Keratinocyte (primary cell): ENCODE results near the gene TCFL5. TPM values are rescaled to one million over a fixed set of nuclear protein-coding genes. Genes with fewer than 3 reads are reported as not detected.

ENCODE experiments used
- DNase-seq: peaks from one replicate; pipeline ENCODE4 v3.0.0-alpha.2; 2011; ENCODE audit warnings: low read depth, missing footprints, low spot score
- FAIRE-seq: peaks from 2 replicates; lab custom pipeline; 2011; peaks lifted over from hg19 to GRCh38; lab: Jason Lieb, UNC
- H2AFZ ChIP-seq: 2 replicates; pipeline ENCODE4 v1.6.0; 2012; ENCODE audit warnings: low read length, control low read depth, inconsistent platforms; ENCODE audit not compliant: control insufficient read depth
- H3K27ac ChIP-seq: 2 replicates; pipeline ENCODE4 v1.5.1; 2011; ENCODE audit warnings: low read length; ENCODE audit not compliant: control insufficient read depth, insufficient read depth
- H3K27me3 ChIP-seq: 3 replicates; pipeline ENCODE4 v1.6.0; 2011; ENCODE audit warnings: low read length; ENCODE audit not compliant: control insufficient read depth, insufficient read depth; ENCODE audit errors: extremely low read depth
- H3K36me3 ChIP-seq, 2 experiments: 2 replicates in 1 of 2; 3 replicates in 1 of 2; pipeline ENCODE4 v1.5.1; 2011; ENCODE audit warnings: low read length in 2 of 2, mild to moderate bottlenecking in 1 of 2; ENCODE audit not compliant: control insufficient read depth in 2 of 2, insufficient read depth in 2 of 2; ENCODE audit errors: extremely low read depth in 1 of 2
- H3K4me1 ChIP-seq: 3 replicates; pipeline ENCODE4 v1.5.1; 2011; ENCODE audit warnings: low read length; ENCODE audit not compliant: control insufficient read depth, insufficient read depth; ENCODE audit errors: extremely low read depth
- H3K4me2 ChIP-seq: 3 replicates; pipeline ENCODE4 v1.6.0; 2011; ENCODE audit warnings: low read depth, low read length; ENCODE audit not compliant: control insufficient read depth, insufficient read depth; ENCODE audit errors: extremely low read depth
- H3K4me3 ChIP-seq, 3 experiments: fragments of 200-600 bp in 1 of 3; sonication (generic) in 1 of 3; 2 replicates in 2 of 3; 3 replicates in 1 of 3; pipeline ENCODE4 v1.5.1; 2011 to 2016; ENCODE audit warnings: low read length in 3 of 3, mild to moderate bottlenecking in 3 of 3, control low read depth in 2 of 3, inconsistent platforms in 1 of 3, low read depth in 1 of 3, mixed read lengths in 1 of 3, mixed run types in 1 of 3, moderate library complexity in 1 of 3; ENCODE audit not compliant: control insufficient read depth in 2 of 3, insufficient read depth in 2 of 3; ENCODE audit errors: extremely low read depth in 1 of 3
- H3K79me2 ChIP-seq: 2 replicates; pipeline ENCODE4 v1.6.0; 2012; ENCODE audit warnings: low read length; ENCODE audit not compliant: control insufficient read depth, insufficient read depth
- H3K9ac ChIP-seq: 3 replicates; pipeline ENCODE4 v1.6.0; 2011; ENCODE audit warnings: low read length; ENCODE audit not compliant: control insufficient read depth, insufficient read depth; ENCODE audit errors: extremely low read depth
- H3K9me1 ChIP-seq: 3 replicates; pipeline ENCODE4 v1.6.0; 2011; ENCODE audit warnings: low read length; ENCODE audit not compliant: control insufficient read depth, insufficient read depth; ENCODE audit errors: extremely low read depth
- H3K9me3 ChIP-seq: 2 replicates; pipeline ENCODE4 v1.5.1; 2012; ENCODE audit warnings: low read depth, low read length; ENCODE audit not compliant: control insufficient read depth
- H4K20me1 ChIP-seq: 3 replicates; pipeline ENCODE4 v1.6.0; 2011; ENCODE audit warnings: low read length; ENCODE audit not compliant: control insufficient read depth, insufficient read depth; ENCODE audit errors: extremely low read depth
- CTCF ChIP-seq, 3 experiments: IDR thresholded peaks in 1 of 3; conservative IDR thresholded peaks in 1 of 3; optimal IDR thresholded peaks in 1 of 3; 2 replicates in 2 of 3; 3 replicates in 1 of 3; pipeline versions ENCODE3 to v1.5.1; 2011; ENCODE audit warnings: low read length in 3 of 3, mild to moderate bottlenecking in 3 of 3, moderate library complexity in 2 of 3, control low read depth in 1 of 3, inconsistent platforms in 1 of 3; ENCODE audit not compliant: insufficient read depth in 2 of 3; ENCODE audit errors: extremely low read depth in 1 of 3
- EZH2 ChIP-seq: IDR thresholded peaks from one replicate; pipeline ENCODE4 v1.6.1; 2012; ENCODE audit warnings: inconsistent platforms, mild to moderate bottlenecking, low read length, moderate library complexity
- dilution Hi-C: fragments of 300-500 bp; cut with MboI; formaldehyde crosslinking; loops from one replicate; pipeline ENCODE4 v1.7.0; 2020; ENCODE audit warnings: low sequenced_read_pairs; ENCODE audit not compliant: extremely low pct_ligation_motif_present
- polyA plus RNA-seq, 5 experiments: library from polyadenylated mRNA; depleted of rRNA in 3 of 5; stranded (reverse) in 3 of 5; stranded (forward) in 1 of 5; unstranded in 1 of 5; fragments of >200 nt; gene quantifications; 1 replicate in 1 of 5; 2 replicates in 3 of 5; 3 replicates in 1 of 5; pipeline versions ENCODE4 v1.2.1 to v1.2.3, GENCODE V29; 2011 to 2012; ENCODE audit warnings: missing spikeins in 2 of 5, low read depth in 1 of 5, low replicate concordance in 1 of 5

The TCFL5 gene
- polyA plus RNA-seq, 1 donor (not counting 4 experiments of a cell fraction or from before 2014, with no cell fraction given) = 14.6 TPM

- no peak overlapping the region for H3K27ac ChIP-seq
- DNase-seq = no peak
- H4K20me1 ChIP-seq = no peaks in the 10 kb centered on the region
- peaks cover under 1 to 4% of the 10 kb centered on the region in 2 experiments for H3K36me3 ChIP-seq
- dilution Hi-C loops = no loop called here
- no peak for TF ChIP-seq EZH2
- no peak for TF ChIP-seq CTCF (optimal IDR thresholded peaks at IDR 0.05 in 1 of 3, IDR thresholded peaks at IDR 0.05 in 1 of 3, conservative IDR thresholded peaks at IDR 0.05 in 1 of 3; ENCODE audit: extremely low read depth in 1 of 3, insufficient read depth in 2 of 3, low read length in 3 of 3)
- H3K9ac ChIP-seq = no peak overlapping the region
- H3K9me1 ChIP-seq = no peaks in the 10 kb centered on the region
- H3K27me3 ChIP-seq = no peaks in the 10 kb centered on the region
- no peak for FAIRE-seq
- H3K9me3 ChIP-seq = no peaks in the 10 kb centered on the region
- no peak overlapping the region for H3K4me2 ChIP-seq
- no peak overlapping the region for H3K4me3 ChIP-seq
- peaks cover 11% of the 10 kb centered on the region for H3K4me1 ChIP-seq
- H3K79me2 ChIP-seq = no peaks in the 10 kb centered on the region
- no peak overlapping the region for H2AFZ ChIP-seq
These were observed 14.9 kb upstream of the TCFL5 start for GRCh38 chr20:62876501-62876901.

GRCh38 chr20:62875419-62876361 lies 14.1 kb upstream of the TCFL5 start:
- TF ChIP-seq CTCF (optimal IDR thresholded peaks at IDR 0.05 in 1 of 3, IDR thresholded peaks at IDR 0.05 in 1 of 3, conservative IDR thresholded peaks at IDR 0.05 in 1 of 3; ENCODE audit: extremely low read depth in 1 of 3, insufficient read depth in 2 of 3, low read length in 3 of 3) (peak; percentile 48 to 62 (median 62)), EZH2 (no peak)
- FAIRE-seq (no peak), DNase-seq (no peak)
- no peaks in the 10 kb centered on the region for H3K79me2 ChIP-seq
- no peak overlapping the region for H3K27ac ChIP-seq
- no peak overlapping the region for H3K4me3 ChIP-seq
- peak overlapping the region; percentile 37 for H3K4me2 ChIP-seq
- H3K27me3 ChIP-seq = no peaks in the 10 kb centered on the region
- H3K36me3 ChIP-seq = peaks cover 0 to 4% of the 10 kb centered on the region in 2 experiments
- dilution Hi-C loops = no loop called here
- H3K9me3 ChIP-seq = no peaks in the 10 kb centered on the region
- H4K20me1 ChIP-seq = no peaks in the 10 kb centered on the region
- peaks cover 11% of the 10 kb centered on the region for H3K4me1 ChIP-seq
- no peaks in the 10 kb centered on the region for H3K9me1 ChIP-seq
- H3K9ac ChIP-seq = no peak overlapping the region
- H2AFZ ChIP-seq = peak overlapping the region; percentile 15
